ENCODE measurements around the gene AP3S2. TPM values are rescaled to one million over a fixed set of nuclear protein-coding genes. Genes with fewer than 3 reads are reported as not detected.
A peak's percentile ranks its signal among the peaks of the same experiment; 100 is the strongest.

Gene AP3S2
- total and polyA plus RNA-seq, 2 donors from 2014 or later = 17.5 to 42.9 TPM

DNA sequence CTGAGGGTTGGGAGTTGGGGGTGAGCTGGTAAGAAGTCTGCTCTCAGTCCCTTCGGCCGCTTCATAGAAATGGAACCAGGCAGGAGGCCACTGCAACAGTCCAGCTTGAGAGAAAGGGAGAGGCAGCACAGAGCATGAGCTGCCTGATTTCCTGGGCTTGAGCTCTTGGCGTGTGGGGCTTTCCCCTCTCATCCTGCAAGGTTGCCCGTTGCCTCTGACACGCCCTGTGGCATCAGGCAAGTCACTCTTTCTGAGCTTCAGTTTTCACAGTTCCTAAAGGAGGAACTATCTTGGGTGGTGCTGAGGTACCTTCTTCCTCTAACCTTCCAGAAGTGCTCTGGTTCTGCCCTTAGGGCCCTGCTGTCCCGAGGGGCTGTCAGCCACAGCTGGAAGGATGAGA, 112.7 kb downstream of the AP3S2 start:
- Histone ChIP-seq H3K9ac (ENCODE audit: low read length in 3 of 3) (no peak overlapping the region), H3K4me3 (ENCODE audit: low read length in 3 of 3) (no peak overlapping the region), H3K4me1 (ENCODE audit: control insufficient read depth in 2 of 3, insufficient read depth in 2 of 3, low read depth in 1 of 3, low read length in 3 of 3) (peaks cover 0 to 3% (median 0%) of the 10 kb centered on the region in 3 donors), H3K36me3 (ENCODE audit: control insufficient read depth in 2 of 3, insufficient read depth in 3 of 3, low read length in 3 of 3) (peaks cover 0 to 4% (median 0%) of the 10 kb centered on the region in 3 donors), H3K27ac (ENCODE audit: low read depth in 2 of 2, low read length in 2 of 2) (no peak overlapping the region), H3K27me3 (ENCODE audit: control insufficient read depth, insufficient read depth, low read length) (no peaks in the 10 kb centered on the region), H3K9me3 (ENCODE audit: control insufficient read depth in 2 of 3, insufficient read depth in 1 of 3, low read length in 3 of 3) (no peaks in the 10 kb centered on the region)
- intact Hi-C loops (cut with DNase I) = no loop called here
- FAIRE-seq = no peak
- peak in 1 of 5 donors; percentile 23 for DNase-seq
- no peak for TF ChIP-seq CTCF (IDR thresholded peaks at IDR 0.05; ENCODE audit: borderline replicate concordance, extremely low read depth, insufficient read depth)

DNA sequence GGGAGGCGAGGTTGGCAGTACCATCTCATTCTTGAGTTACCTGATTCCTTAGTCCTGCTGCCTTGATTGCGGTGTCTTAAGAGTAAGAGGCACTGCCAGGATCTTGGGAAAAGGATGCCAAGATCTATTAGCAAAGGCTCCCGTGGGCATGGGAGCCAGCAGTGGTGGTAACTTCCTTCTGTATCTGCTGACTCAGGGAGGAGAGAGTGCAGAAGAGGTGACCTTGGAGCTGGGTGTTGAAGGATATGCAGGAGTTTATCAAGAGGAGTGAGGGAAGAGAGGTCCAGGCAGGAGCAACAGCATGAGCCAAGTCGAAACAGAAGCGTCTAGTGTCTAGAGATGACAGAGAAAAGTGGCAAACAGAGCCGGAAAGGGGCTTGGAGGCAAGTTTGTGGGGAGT, 113.2 kb downstream of the AP3S2 start:
- FAIRE-seq (no peak), DNase-seq (no peak)
- H3K9me3 ChIP-seq (ENCODE audit: control insufficient read depth in 2 of 3, insufficient read depth in 1 of 3, low read length in 3 of 3) = no peaks in the 10 kb centered on the region
- H3K4me1 ChIP-seq (ENCODE audit: control insufficient read depth in 2 of 3, insufficient read depth in 2 of 3, low read depth in 1 of 3, low read length in 3 of 3) = peaks cover 0 to 5% (median 0%) of the 10 kb centered on the region in 3 donors
- TF ChIP-seq CTCF (IDR thresholded peaks at IDR 0.05; ENCODE audit: borderline replicate concordance, extremely low read depth, insufficient read depth) = no peak
- no peak overlapping the region for H3K4me3 ChIP-seq (ENCODE audit: low read length in 3 of 3)
- intact Hi-C loops (cut with DNase I) = no loop called here
- H3K27ac ChIP-seq (ENCODE audit: low read depth in 2 of 2, low read length in 2 of 2) = no peak overlapping the region
- H3K9ac ChIP-seq (ENCODE audit: low read length in 3 of 3) = no peak overlapping the region
- no peaks in the 10 kb centered on the region for H3K27me3 ChIP-seq (ENCODE audit: control insufficient read depth, insufficient read depth, low read length)
- peaks cover 0 to 4% (median 0%) of the 10 kb centered on the region in 3 donors for H3K36me3 ChIP-seq (ENCODE audit: control insufficient read depth in 2 of 3, insufficient read depth in 3 of 3, low read length in 3 of 3)

Small RNA genes within 50 kb of the gene (microRNA-seq; reads per million reads assigned to microRNA genes)
- gene MIR5009 = not detected
- not detected for gene MIR5094

Other genes with a start within 250 kb of the AP3S2 start
- 4.2 TPM for gene KIF7, start 238.5 kb downstream of the AP3S2 start, total RNA-seq
- gene KIF7, start 238.5 kb downstream of the AP3S2 start, polyA plus RNA-seq (ENCODE audit: insufficient read depth, low read depth, low replicate concordance) = 1.4 TPM
- 2.1 TPM for gene PLIN1, start 214.6 kb downstream of the AP3S2 start, total RNA-seq
- 0.86 TPM for gene PLIN1, start 214.6 kb downstream of the AP3S2 start, polyA plus RNA-seq (ENCODE audit: insufficient read depth, low read depth, low replicate concordance)
- gene PEX11A, start 203.2 kb downstream of the AP3S2 start, total RNA-seq = 7.7 TPM
- gene PEX11A, start 203.2 kb downstream of the AP3S2 start, polyA plus RNA-seq (ENCODE audit: insufficient read depth, low read depth, low replicate concordance) = 13.7 TPM
- gene WDR93, start 203.2 kb downstream of the AP3S2 start, total RNA-seq = 2.5 TPM
- gene WDR93, start 203.2 kb downstream of the AP3S2 start, polyA plus RNA-seq (ENCODE audit: insufficient read depth, low read depth, low replicate concordance) = 1.2 TPM
- 2.1 TPM for gene MESP1, start 142.7 kb downstream of the AP3S2 start, total RNA-seq
- gene MESP1, start 142.7 kb downstream of the AP3S2 start, polyA plus RNA-seq (ENCODE audit: insufficient read depth, low read depth, low replicate concordance) = 6.0 TPM
- gene MESP2, start 117.7 kb downstream of the AP3S2 start, total RNA-seq = 0.47 TPM
- gene MESP2, start 117.7 kb downstream of the AP3S2 start, polyA plus RNA-seq (ENCODE audit: insufficient read depth, low read depth, low replicate concordance) = 0.24 TPM
- 221 TPM for gene ANPEP, start 79.1 kb downstream of the AP3S2 start, total RNA-seq
- 242 TPM for gene ANPEP, start 79.1 kb downstream of the AP3S2 start, polyA plus RNA-seq (ENCODE audit: insufficient read depth, low read depth, low replicate concordance)
- gene ARPIN, start 19.0 kb upstream of the AP3S2 start, total RNA-seq = 28.2 TPM
- gene ARPIN, start 19.0 kb upstream of the AP3S2 start, polyA plus RNA-seq (ENCODE audit: insufficient read depth, low read depth, low replicate concordance) = 11.7 TPM
- 17.0 TPM for gene ZNF710, start 107.3 kb upstream of the AP3S2 start, total RNA-seq
- 11.0 TPM for gene ZNF710, start 107.3 kb upstream of the AP3S2 start, polyA plus RNA-seq (ENCODE audit: insufficient read depth, low read depth, low replicate concordance)
- 87.0 TPM for gene IDH2, start 208.5 kb upstream of the AP3S2 start, total RNA-seq
- gene IDH2, start 208.5 kb upstream of the AP3S2 start, polyA plus RNA-seq (ENCODE audit: insufficient read depth, low read depth, low replicate concordance) = 545 TPM